GM19467 (cell line): ENCODE results near the gene UNC119B.

Source experiments
- ATAC-seq: cut with Tn5 transposase; IDR thresholded peaks from one replicate; pipeline ENCODE4 v1.9.1; 2021; ENCODE audit warnings: mild to moderate bottlenecking, moderate library complexity; ENCODE audit not compliant: unreplicated experiment

The UNC119B gene

GRCh38 chr12:120761519-120761934 lies 51.3 kb downstream of the UNC119B start:
- ATAC-seq: no peak

GRCh38 chr12:120762086-120762485 lies 51.8 kb downstream of the UNC119B start:
- no peak for ATAC-seq

GRCh38 chr12:120763250-120763649 lies 53.0 kb downstream of the UNC119B start:
- no peak for ATAC-seq

- ATAC-seq: no peak
Observed at GRCh38 chr12:120764816-120765215, 54.6 kb downstream of the UNC119B start.

GRCh38 chr12:120766566-120766965 lies 56.3 kb downstream of the UNC119B start:
- ATAC-seq: no peak

DNA sequence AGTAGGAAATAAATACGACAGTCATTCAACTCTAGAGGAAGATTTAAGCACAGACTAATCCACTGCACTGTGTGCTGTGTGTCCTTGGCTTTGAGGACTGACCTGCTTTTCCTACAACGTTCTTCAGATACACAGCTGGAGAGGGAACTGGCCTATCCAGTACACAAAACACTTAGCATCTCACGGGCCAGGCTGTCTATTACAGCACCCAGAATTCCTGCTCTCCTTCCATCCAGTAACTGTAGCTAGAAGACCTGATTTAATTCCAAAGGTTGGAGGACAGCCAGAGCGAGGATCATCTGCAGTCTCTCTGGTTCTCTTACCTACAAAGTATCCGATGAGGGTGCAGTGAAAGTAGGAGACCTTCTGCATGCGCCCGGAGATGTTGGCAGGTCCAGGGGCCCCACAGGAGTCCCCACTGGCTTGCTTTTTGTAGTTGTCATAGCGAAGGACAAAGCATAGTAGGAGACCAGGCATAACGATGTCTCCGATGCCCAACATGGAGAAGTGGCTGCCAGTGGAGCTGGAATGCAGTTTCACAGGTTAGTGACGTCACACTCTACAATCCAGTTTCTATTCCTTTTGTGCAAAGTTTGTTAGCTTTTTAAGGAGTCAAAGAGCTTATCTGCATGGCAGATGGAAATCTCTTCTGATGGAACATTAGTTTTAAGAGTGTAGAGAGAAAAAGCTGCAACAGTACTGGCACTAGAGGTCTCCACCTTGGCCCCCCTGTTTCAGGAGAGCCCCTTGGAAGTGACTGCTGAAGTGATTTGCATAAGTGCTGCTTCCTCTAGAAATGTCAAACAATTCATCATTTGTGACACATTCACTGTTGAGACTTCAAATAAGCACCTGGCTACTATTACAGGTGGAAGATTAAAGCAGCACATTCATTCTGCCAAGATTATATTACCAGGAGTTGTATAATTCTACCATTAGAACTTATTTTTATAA lies 57.1 kb downstream of the UNC119B start:
- ATAC-seq: no peak

DNA sequence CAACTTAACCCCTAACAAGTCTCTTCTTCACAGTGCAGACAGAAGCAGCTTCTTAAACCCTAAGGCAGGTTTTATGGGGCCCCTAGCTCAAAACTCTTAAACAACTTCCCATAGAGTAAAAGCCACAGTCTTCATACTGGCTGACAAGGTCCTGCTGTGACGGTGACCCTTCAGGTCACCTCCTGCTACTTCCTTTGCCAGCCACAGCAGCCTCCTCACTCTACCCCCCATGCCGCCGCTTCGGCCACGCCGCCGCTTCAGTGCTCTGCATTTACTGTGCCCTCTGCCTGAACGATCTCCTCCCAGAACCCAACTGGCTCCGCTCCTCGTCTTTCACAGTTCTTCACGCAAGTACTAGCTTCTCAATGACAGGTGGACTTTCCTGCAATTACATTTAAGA lies 60.8 kb downstream of the UNC119B start:
- ATAC-seq: no peak
